Measurements from ENCODE around the gene LAMA2. TPM values are rescaled to one million over a fixed set of nuclear protein-coding genes. Genes with fewer than 3 reads are reported as not detected.

LAMA2 gene
- total RNA-seq, 1 experiment from 2014 or later: 8.2 TPM

- Histone ChIP-seq H3K27me3 (ENCODE audit: insufficient read depth, low read length) (no peaks in the 10 kb centered on the region), H3K4me2 (ENCODE audit: low read length) (no peak overlapping the region), H3K36me3 (ENCODE audit: control insufficient read depth in 1 of 2, insufficient read depth in 2 of 2, low read length in 2 of 2) (no peaks in the 10 kb centered on the region), H3K4me3 (replicated peaks in 1 of 2; ENCODE audit: low read depth in 1 of 2, low read length in 2 of 2) (no peak overlapping the region), H2AFZ (ENCODE audit: low read depth, low read length, poor library complexity, severe bottlenecking) (no peak overlapping the region), H3K9me3 (ENCODE audit: control insufficient read depth in 1 of 2, insufficient read depth in 1 of 2, low read depth in 1 of 2, low read length in 2 of 2) (no peaks in the 10 kb centered on the region), H3K9ac (ENCODE audit: low read length) (no peak overlapping the region), H3K4me1 (ENCODE audit: control insufficient read depth in 1 of 2, insufficient read depth in 2 of 2, low read length in 2 of 2) (no peaks in the 10 kb centered on the region), H3K27ac (ENCODE audit: low read depth, low read length) (no peak overlapping the region), H4K20me1 (ENCODE audit: insufficient read depth) (no peaks in the 10 kb centered on the region), H3K79me2 (ENCODE audit: insufficient read depth, low read length) (no peaks in the 10 kb centered on the region), H3K9me2 (ENCODE audit: insufficient read depth) (no peaks in the 10 kb centered on the region)
- POLR2A ChIA-PET: no interaction called here
- BruUV-seq (replicated peaks): no TSS peak
- no peak for ATAC-seq
- CTCF ChIA-PET: no interaction called here
- intact Hi-C loops (cut with micrococcal nuclease): no loop called here
- RAD21 ChIA-PET (ENCODE audit: low non-redundant PET in 1 of 2, low total read pairs in 2 of 2, uncharacterized antibody in 2 of 2, unreplicated experiment in 2 of 2): no interaction called here
- DNase-seq (ENCODE audit: low read depth, low spot score): no peak
- TF ChIP-seq RAD21 (IDR thresholded peaks at IDR 0.05; ENCODE audit: low read depth) (no peak), POLR2AphosphoS5 (IDR thresholded peaks at IDR 0.05; ENCODE audit: low read depth, low read length) (no peak), CTCF (IDR thresholded peaks at IDR 0.05 in 2 of 3, conservative IDR thresholded peaks at IDR 0.05 in 1 of 3; ENCODE audit: borderline replicate concordance in 1 of 3, insufficient read depth in 1 of 3, low read depth in 2 of 3, low read length in 2 of 3) (no peak), JUND (IDR thresholded peaks at IDR 0.05) (no peak), ZFX (IDR thresholded peaks at IDR 0.05) (no peak), YY1 (IDR thresholded peaks at IDR 0.05; ENCODE audit: extremely low read depth, insufficient replicate concordance, low read depth, low read length) (no peak)
Observed at GRCh38 chr6:129138739-129139405, 255.9 kb downstream of the LAMA2 start.

GRCh38 chr6:129140526-129140925 is 257.6 kb downstream of the LAMA2 start:
- no peak overlapping the region for H3K4me2 ChIP-seq (ENCODE audit: low read length)
- no peaks in the 10 kb centered on the region for H3K9me3 ChIP-seq (ENCODE audit: control insufficient read depth in 1 of 2, insufficient read depth in 1 of 2, low read depth in 1 of 2, low read length in 2 of 2)
- no peaks in the 10 kb centered on the region for H4K20me1 ChIP-seq (ENCODE audit: insufficient read depth)
- no peaks in the 10 kb centered on the region for H3K36me3 ChIP-seq (ENCODE audit: control insufficient read depth in 1 of 2, insufficient read depth in 2 of 2, low read length in 2 of 2)
- H3K4me3 ChIP-seq (replicated peaks in 1 of 2; ENCODE audit: low read depth in 1 of 2, low read length in 2 of 2): no peak overlapping the region
- ATAC-seq (no peak), DNase-seq (ENCODE audit: low read depth, low spot score) (no peak)
- H3K4me1 ChIP-seq (ENCODE audit: control insufficient read depth in 1 of 2, insufficient read depth in 2 of 2, low read length in 2 of 2): no peaks in the 10 kb centered on the region
- no peak overlapping the region for H2AFZ ChIP-seq (ENCODE audit: low read depth, low read length, poor library complexity, severe bottlenecking)
- no peak overlapping the region for H3K9ac ChIP-seq (ENCODE audit: low read length)
- H3K9me2 ChIP-seq (ENCODE audit: insufficient read depth): no peaks in the 10 kb centered on the region
- H3K27ac ChIP-seq (ENCODE audit: low read depth, low read length): no peak overlapping the region
- CTCF ChIA-PET: no interaction called here
- POLR2A ChIA-PET: no interaction called here
- H3K79me2 ChIP-seq (ENCODE audit: insufficient read depth, low read length): no peaks in the 10 kb centered on the region
- H3K27me3 ChIP-seq (ENCODE audit: insufficient read depth, low read length): no peaks in the 10 kb centered on the region
- intact Hi-C loops (cut with micrococcal nuclease): no loop called here
- RAD21 ChIA-PET (ENCODE audit: low non-redundant PET in 1 of 2, low total read pairs in 2 of 2, uncharacterized antibody in 2 of 2, unreplicated experiment in 2 of 2): no interaction called here
- no TSS peak for BruUV-seq (replicated peaks)
- TF ChIP-seq EZH2 (IDR thresholded peaks at IDR 0.05) (no peak), JUND (IDR thresholded peaks at IDR 0.05) (no peak), ELF1 (IDR thresholded peaks at IDR 0.05; ENCODE audit: borderline replicate concordance, low read depth) (no peak), CTCF (IDR thresholded peaks at IDR 0.05 in 2 of 3, conservative IDR thresholded peaks at IDR 0.05 in 1 of 3; ENCODE audit: borderline replicate concordance in 1 of 3, insufficient read depth in 1 of 3, low read depth in 2 of 3, low read length in 2 of 3) (no peak), EZH2phosphoT487 (IDR thresholded peaks at IDR 0.05; ENCODE audit: borderline replicate concordance) (no peak), POLR2AphosphoS5 (IDR thresholded peaks at IDR 0.05; ENCODE audit: low read depth, low read length) (no peak), SP1 (IDR thresholded peaks at IDR 0.05; ENCODE audit: low read depth) (no peak), ZBTB33 (IDR thresholded peaks at IDR 0.05; ENCODE audit: extremely low read depth, insufficient replicate concordance, low read length) (no peak), ATF3 (IDR thresholded peaks at IDR 0.05) (no peak), CEBPB (IDR thresholded peaks at IDR 0.05; ENCODE audit: low read depth) (no peak), RAD21 (IDR thresholded peaks at IDR 0.05; ENCODE audit: low read depth) (no peak)
